Measurements from ENCODE around the gene VNN1.
"Not testable (repeated sequence)": the region's sequence is repeated elsewhere in the genome, so short reads cannot be mapped to it uniquely, and the experiment has no call there.

VNN1 gene

GRCh38 chr6:132666118-132666517 is 47.7 kb downstream of the VNN1 start:
- DNase-seq = no peak

GRCh38 chr6:132664309-132665034 is 49.4 kb downstream of the VNN1 start:
- DNase-seq = no peak

GRCh38 chr6:132663661-132664060 is 50.2 kb downstream of the VNN1 start:
- DNase-seq = no peak

GRCh38 chr6:132661906-132662305 is 51.9 kb downstream of the VNN1 start:
- no peak for DNase-seq

GRCh38 chr6:132659082-132659481 is 54.8 kb downstream of the VNN1 start, which contains the start of gene TAAR1:
TAAR1 (minus strand) TSS chr6:132659182; CDS start chr6:132646003, 13,179 bp downstream.
- no peak for DNase-seq

- no peak for DNase-seq
Measured at GRCh38 chr6:132651062-132651461, 62.8 kb downstream of the VNN1 start.

- no peak for DNase-seq
Measured at GRCh38 chr6:132650429-132650828, 63.4 kb downstream of the VNN1 start.

- DNase-seq = no peak
Measured at GRCh38 chr6:132648828-132649227, 65.0 kb downstream of the VNN1 start.

GRCh38 chr6:132648356-132648755 is 65.5 kb downstream of the VNN1 start:
- DNase-seq = no peak

- no peak for DNase-seq
Measured at GRCh38 chr6:132643547-132643946, 70.3 kb downstream of the VNN1 start.

GRCh38 chr6:132637135-132637534 is 76.7 kb downstream of the VNN1 start:
- DNase-seq = not testable (repeated sequence)

- DNase-seq = not testable (repeated sequence)
Measured at GRCh38 chr6:132635906-132636305, 77.9 kb downstream of the VNN1 start.

GRCh38 chr6:132635288-132635687 is 78.6 kb downstream of the VNN1 start:
- DNase-seq = not testable (repeated sequence)

- DNase-seq = no peak
Measured at GRCh38 chr6:132634796-132635195, 79.1 kb downstream of the VNN1 start.

GRCh38 chr6:132633362-132633761 is 80.5 kb downstream of the VNN1 start:
- DNase-seq = no peak
